ENCODE measurements around the gene MAP4.

Gene MAP4

DNA sequence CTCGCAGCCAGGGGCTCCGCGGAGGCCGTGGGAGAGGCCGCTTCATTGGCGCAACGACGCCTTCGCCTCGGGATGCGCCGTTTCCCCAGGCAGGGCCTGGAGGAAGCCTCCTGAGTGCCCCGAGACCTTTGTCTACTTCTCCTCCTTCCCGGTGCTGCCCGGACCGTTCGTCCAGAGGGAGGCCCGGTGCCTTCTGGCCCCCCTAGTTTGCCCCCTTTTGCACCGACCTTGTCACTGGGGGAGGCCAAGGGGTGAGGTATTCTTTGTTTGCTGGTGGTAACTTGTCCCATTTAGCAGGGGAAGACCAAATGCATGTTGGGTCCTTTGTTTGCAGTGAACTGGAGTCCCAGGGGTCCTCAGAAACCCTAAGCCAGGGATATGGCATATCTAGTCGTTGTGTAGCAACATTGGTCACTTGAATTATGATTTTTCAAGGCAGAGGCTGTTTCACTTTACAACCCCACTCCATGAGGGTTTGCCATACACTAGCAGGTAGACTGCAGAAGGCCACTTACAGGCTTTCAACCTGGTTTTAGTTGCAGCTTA is 212.7 kb downstream of the MAP4 start:
- in situ Hi-C loops (cut with MboI; ENCODE audit: low sequenced_read_pairs, unreplicated experiment) = no loop called here
- no peak for DNase-seq (ENCODE audit: low spot score)
- TF ChIP-seq, protein P1, sequence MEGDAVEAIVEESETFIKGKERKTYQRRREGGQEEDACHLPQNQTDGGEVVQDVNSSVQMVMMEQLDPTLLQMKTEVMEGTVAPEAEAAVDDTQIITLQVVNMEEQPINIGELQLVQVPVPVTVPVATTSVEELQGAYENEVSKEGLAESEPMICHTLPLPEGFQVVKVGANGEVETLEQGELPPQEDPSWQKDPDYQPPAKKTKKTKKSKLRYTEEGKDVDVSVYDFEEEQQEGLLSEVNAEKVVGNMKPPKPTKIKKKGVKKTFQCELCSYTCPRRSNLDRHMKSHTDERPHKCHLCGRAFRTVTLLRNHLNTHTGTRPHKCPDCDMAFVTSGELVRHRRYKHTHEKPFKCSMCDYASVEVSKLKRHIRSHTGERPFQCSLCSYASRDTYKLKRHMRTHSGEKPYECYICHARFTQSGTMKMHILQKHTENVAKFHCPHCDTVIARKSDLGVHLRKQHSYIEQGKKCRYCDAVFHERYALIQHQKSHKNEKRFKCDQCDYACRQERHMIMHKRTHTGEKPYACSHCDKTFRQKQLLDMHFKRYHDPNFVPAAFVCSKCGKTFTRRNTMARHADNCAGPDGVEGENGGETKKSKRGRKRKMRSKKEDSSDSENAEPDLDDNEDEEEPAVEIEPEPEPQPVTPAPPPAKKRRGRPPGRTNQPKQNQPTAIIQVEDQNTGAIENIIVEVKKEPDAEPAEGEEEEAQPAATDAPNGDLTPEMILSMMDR (IDR thresholded peaks at IDR 0.05; ENCODE audit: borderline replicate concordance, control extremely low read depth, extremely low read depth, insufficient read depth, missing control alignments) = no peak

DNA sequence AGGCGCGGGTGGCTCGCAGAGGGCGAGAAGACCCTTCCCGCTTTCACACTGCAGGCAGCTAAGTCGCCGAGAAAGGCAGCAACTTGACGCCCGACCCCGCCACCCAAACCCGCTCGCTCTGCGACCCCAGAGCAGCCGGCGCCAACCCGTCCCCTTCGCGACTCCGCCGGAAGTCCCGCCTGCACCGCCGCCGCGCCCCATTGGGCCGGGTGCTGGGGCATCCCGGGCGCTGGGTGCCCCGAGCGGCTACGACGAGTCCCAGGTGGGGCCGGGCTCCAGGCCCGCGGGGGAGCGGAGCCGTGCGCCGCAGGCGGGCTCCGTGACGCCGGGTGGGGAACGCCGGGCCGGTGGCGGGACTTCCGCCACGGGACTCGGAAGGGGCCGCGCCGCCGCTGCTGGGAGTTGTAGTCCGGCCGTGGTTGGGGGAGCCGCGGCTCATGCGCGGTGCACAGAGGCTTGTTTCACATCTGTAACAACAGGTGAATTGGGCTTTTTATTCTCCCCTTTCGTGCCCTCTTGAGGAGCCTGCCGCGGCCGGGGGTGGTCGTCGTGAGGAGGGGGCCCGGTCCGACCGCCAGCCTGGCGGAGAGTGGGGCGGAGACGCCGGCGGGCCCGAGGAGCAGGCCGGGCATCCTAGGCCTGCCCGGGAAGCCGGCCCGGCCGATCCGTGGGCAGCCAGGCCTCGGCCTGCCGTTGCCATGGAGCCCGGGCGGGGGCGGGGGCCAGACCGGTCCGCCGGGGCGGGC is 213.3 kb downstream of the MAP4 start, which contains the start of gene DHX30:
TSS of gene DHX30 (plus strand) at position 405 of the 746 bp plus-strand sequence. CDS start 7,546 bp downstream, outside the sequence.
- TF ChIP-seq, protein P1 (IDR thresholded peaks at IDR 0.05; ENCODE audit: borderline replicate concordance, control extremely low read depth, extremely low read depth, insufficient read depth, missing control alignments) = no peak
- peak; percentile 95 for DNase-seq (ENCODE audit: low spot score)
- in situ Hi-C loops (cut with MboI; ENCODE audit: low sequenced_read_pairs, unreplicated experiment) = no loop called here
